Measurements from ENCODE around the gene CCDC33.
A peak's percentile ranks its signal among the peaks of the same experiment; 100 is the strongest.

CCDC33 gene

GRCh38 chr15:74235962-74236361 is at the start of gene CCDC33:
CCDC33 (plus strand) TSS chr15:74236326; CDS start chr15:74236720, 394 bp downstream.
- peak; percentile 62 for DNase-seq (ENCODE audit: low spot score)
- TF ChIP-seq CTCF (IDR thresholded peaks at IDR 0.05; ENCODE audit: extremely low read depth, missing control alignments) = no peak

GRCh38 chr15:74188216-74188615 is 47.9 kb upstream of the CCDC33 start:
- DNase-seq (ENCODE audit: low spot score) = no peak
- TF ChIP-seq CTCF (IDR thresholded peaks at IDR 0.05; ENCODE audit: extremely low read depth, missing control alignments) = no peak

- TF ChIP-seq CTCF (IDR thresholded peaks at IDR 0.05; ENCODE audit: extremely low read depth, missing control alignments) = no peak
- no peak for DNase-seq (ENCODE audit: low spot score)
Measured at GRCh38 chr15:74191798-74192197, 44.3 kb upstream of the CCDC33 start.

GRCh38 chr15:74192751-74193150 is 43.4 kb upstream of the CCDC33 start:
- no peak for DNase-seq (ENCODE audit: low spot score)
- TF ChIP-seq CTCF (IDR thresholded peaks at IDR 0.05; ENCODE audit: extremely low read depth, missing control alignments) = no peak

- TF ChIP-seq CTCF (IDR thresholded peaks at IDR 0.05; ENCODE audit: extremely low read depth, missing control alignments) = no peak
Measured at GRCh38 chr15:74193299-74193718, 42.8 kb upstream of the CCDC33 start.

GRCh38 chr15:74193905-74194304 is 42.2 kb upstream of the CCDC33 start:
- no peak for DNase-seq (ENCODE audit: low spot score)
- no peak for TF ChIP-seq CTCF (IDR thresholded peaks at IDR 0.05; ENCODE audit: extremely low read depth, missing control alignments)

More at GRCh38 chr15:74193299-74193718, 42.8 kb upstream of the CCDC33 start:
- DNase-seq (ENCODE audit: low spot score) = no peak

- no peak for DNase-seq (ENCODE audit: low spot score)
- no peak for TF ChIP-seq CTCF (IDR thresholded peaks at IDR 0.05; ENCODE audit: extremely low read depth, missing control alignments)
Measured at GRCh38 chr15:74194572-74195559, 41.3 kb upstream of the CCDC33 start.

All from GM20000 (cell line).